ENCODE measurements around the gene MAP4K2. TPM values are rescaled to one million over a fixed set of nuclear protein-coding genes. Genes with fewer than 3 reads are reported as not detected.

MAP4K2 gene
- total and polyA plus RNA-seq, 2 experiments from 2014 or later: 9.9 to 42.6 TPM

DNA sequence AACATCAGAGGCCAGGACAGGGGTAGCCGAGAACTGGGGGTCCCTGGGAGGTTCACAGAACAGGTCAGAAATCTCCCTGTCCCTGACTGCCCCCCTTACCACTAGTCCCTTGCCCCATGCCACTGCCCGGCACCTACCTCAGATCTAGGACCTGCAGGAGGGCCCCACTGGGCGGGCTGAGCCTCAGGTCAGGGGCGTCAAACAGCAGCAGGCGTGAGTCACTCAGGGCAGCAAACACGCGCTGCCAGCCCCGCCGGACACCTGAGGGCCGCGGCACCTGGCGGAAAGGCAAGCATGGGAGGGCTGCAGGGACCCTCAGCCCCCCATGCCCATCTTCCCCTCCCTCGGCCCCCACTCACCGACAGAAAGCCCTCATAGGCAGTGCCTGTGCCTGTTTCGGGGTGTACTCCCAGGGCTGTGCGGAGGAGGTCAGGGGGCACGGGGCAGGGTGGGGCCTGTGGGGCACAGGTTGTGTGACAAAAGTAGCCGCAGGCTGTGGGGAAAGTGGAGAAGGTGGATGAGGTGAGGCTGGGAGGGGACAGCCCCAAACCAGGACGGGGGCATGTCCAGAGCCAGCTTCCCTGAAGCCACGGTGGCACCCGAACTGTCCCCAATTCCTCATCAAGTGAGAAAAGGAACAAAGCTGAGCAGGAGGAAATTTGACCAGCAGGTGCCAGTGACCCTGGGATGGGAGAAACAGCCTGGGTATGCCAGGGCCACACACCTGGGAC, 29.6 kb upstream of the MAP4K2 start:
- TF ChIP-seq CREB1 (CRISPR knock-in tag; IDR thresholded peaks at IDR 0.05; ENCODE audit: low read depth) (no peak), NANOG (IDR thresholded peaks at IDR 0.05; ENCODE audit: borderline replicate concordance) (no peak), ZNF114 (CRISPR knock-in tag; IDR thresholded peaks at IDR 0.05) (no peak), STAT1 (IDR thresholded peaks at IDR 0.05; ENCODE audit: unreplicated experiment) (no peak)
- TF ChIP-seq, protein P1, sequence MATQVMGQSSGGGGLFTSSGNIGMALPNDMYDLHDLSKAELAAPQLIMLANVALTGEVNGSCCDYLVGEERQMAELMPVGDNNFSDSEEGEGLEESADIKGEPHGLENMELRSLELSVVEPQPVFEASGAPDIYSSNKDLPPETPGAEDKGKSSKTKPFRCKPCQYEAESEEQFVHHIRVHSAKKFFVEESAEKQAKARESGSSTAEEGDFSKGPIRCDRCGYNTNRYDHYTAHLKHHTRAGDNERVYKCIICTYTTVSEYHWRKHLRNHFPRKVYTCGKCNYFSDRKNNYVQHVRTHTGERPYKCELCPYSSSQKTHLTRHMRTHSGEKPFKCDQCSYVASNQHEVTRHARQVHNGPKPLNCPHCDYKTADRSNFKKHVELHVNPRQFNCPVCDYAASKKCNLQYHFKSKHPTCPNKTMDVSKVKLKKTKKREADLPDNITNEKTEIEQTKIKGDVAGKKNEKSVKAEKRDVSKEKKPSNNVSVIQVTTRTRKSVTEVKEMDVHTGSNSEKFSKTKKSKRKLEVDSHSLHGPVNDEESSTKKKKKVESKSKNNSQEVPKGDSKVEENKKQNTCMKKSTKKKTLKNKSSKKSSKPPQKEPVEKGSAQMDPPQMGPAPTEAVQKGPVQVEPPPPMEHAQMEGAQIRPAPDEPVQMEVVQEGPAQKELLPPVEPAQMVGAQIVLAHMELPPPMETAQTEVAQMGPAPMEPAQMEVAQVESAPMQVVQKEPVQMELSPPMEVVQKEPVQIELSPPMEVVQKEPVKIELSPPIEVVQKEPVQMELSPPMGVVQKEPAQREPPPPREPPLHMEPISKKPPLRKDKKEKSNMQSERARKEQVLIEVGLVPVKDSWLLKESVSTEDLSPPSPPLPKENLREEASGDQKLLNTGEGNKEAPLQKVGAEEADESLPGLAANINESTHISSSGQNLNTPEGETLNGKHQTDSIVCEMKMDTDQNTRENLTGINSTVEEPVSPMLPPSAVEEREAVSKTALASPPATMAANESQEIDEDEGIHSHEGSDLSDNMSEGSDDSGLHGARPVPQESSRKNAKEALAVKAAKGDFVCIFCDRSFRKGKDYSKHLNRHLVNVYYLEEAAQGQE (IDR thresholded peaks at IDR 0.05; ENCODE audit: unreplicated experiment): no peak
- Histone ChIP-seq H3K9me2 (ENCODE audit: insufficient read depth) (no peaks in the 10 kb centered on the region), H3K27ac (ENCODE audit: low read depth) (no peak overlapping the region), H3K27me3 (ENCODE audit: insufficient read depth) (no peaks in the 10 kb centered on the region), H4K20me1 (replicated peaks; ENCODE audit: insufficient read depth) (no peaks in the 10 kb centered on the region), H3K4me1 (ENCODE audit: insufficient read depth) (no peaks in the 10 kb centered on the region), H3K4me3 (no peak overlapping the region), H3F3A (replicated peaks; ENCODE audit: low read depth) (no peaks in the 10 kb centered on the region), H3K4me2 (no peak overlapping the region), H3K36me3 (ENCODE audit: insufficient read depth) (no peaks in the 10 kb centered on the region), H2AFZ (no peak overlapping the region), H3K79me2 (replicated peaks; ENCODE audit: insufficient read depth) (no peaks in the 10 kb centered on the region)
- H3K4me3 Mint-ChIP-seq: no peak overlapping the region
- H3K27ac Mint-ChIP-seq: no peak overlapping the region
- no peak for ATAC-seq
- H3K9me3 Mint-ChIP-seq: no peaks in the 10 kb centered on the region
- no peaks in the 10 kb centered on the region for H3K4me1 Mint-ChIP-seq
- peaks cover 7% of the 10 kb centered on the region; the same call in 2 of the 3 replicates for H3K36me3 Mint-ChIP-seq (ENCODE audit: low read depth)
- no peak for DNase-seq (ENCODE audit: low spot score)
- H3K27me3 Mint-ChIP-seq (ENCODE audit: insufficient read depth, low read depth, poor library complexity): peaks cover 2% of the 10 kb centered on the region

DNA sequence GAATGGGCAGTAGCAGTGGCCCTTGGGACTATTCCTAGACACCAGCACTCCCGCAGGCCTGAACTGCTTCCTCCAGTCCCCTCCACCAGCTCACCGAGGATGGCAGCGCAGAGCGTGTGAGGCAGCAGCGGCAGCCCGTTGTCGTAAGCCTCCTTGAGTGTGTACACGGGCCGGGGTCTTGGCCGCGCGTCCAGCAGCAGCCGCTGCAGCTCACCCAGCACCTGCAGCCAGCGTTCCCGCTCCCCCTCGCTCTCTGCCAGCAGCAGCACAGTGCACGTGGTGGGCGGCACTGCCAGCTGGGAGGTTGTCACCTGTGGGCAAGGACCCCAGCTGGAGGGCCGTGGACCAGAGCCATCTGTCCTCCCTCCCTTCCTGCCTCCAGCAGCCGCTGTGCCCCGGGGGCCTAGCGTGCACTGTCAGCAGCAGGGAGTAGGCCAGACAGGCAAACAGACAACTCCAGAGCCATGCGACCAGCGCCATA, 28.4 kb upstream of the MAP4K2 start:
- H3K36me3 Mint-ChIP-seq (ENCODE audit: low read depth): peaks cover 7% of the 10 kb centered on the region; the same call in 2 of the 3 replicates
- Histone ChIP-seq H3K27ac (ENCODE audit: low read depth) (no peak overlapping the region), H3K4me2 (no peak overlapping the region), H3K27me3 (ENCODE audit: insufficient read depth) (no peaks in the 10 kb centered on the region), H3K9me2 (ENCODE audit: insufficient read depth) (no peaks in the 10 kb centered on the region), H3F3A (replicated peaks; ENCODE audit: low read depth) (no peaks in the 10 kb centered on the region), H4K20me1 (replicated peaks; ENCODE audit: insufficient read depth) (no peaks in the 10 kb centered on the region), H3K4me1 (ENCODE audit: insufficient read depth) (no peaks in the 10 kb centered on the region), H2AFZ (no peak overlapping the region), H3K79me2 (replicated peaks; ENCODE audit: insufficient read depth) (no peaks in the 10 kb centered on the region), H3K4me3 (no peak overlapping the region), H3K36me3 (ENCODE audit: insufficient read depth) (no peaks in the 10 kb centered on the region)
- no peaks in the 10 kb centered on the region for H3K27me3 Mint-ChIP-seq (ENCODE audit: insufficient read depth, low read depth, poor library complexity)
- ATAC-seq (no peak), DNase-seq (ENCODE audit: low spot score) (no peak)
- H3K27ac Mint-ChIP-seq: no peak overlapping the region
- H3K4me1 Mint-ChIP-seq: no peaks in the 10 kb centered on the region
- H3K4me3 Mint-ChIP-seq: no peak overlapping the region
- H3K9me3 Mint-ChIP-seq: no peaks in the 10 kb centered on the region
- TF ChIP-seq CREB1 (CRISPR knock-in tag; IDR thresholded peaks at IDR 0.05; ENCODE audit: low read depth) (no peak), NANOG (IDR thresholded peaks at IDR 0.05; ENCODE audit: borderline replicate concordance) (no peak), ZNF114 (CRISPR knock-in tag; IDR thresholded peaks at IDR 0.05) (no peak), ZNF331 (CRISPR knock-in tag; IDR thresholded peaks at IDR 0.05; ENCODE audit: low read depth) (no peak), EZH2phosphoT487 (IDR thresholded peaks at IDR 0.05; ENCODE audit: unreplicated experiment) (no peak)
- TF ChIP-seq, protein P1 (IDR thresholded peaks at IDR 0.05; ENCODE audit: unreplicated experiment): no peak
